Lung (tissue), 12 donors: ENCODE data around the gene A3GALT2. TPM values are rescaled to one million over a fixed set of nuclear protein-coding genes. Genes with fewer than 3 reads are reported as not detected.
A peak's percentile ranks its signal among the peaks of the same experiment; 100 is the strongest.

Experiments
- ATAC-seq: fragments of 200-7000 bp; cut with Tn5 transposase; one replicate; pipeline ENCODE4 v1.9.1; 2020; ENCODE audit warnings: moderate number of reproducible peaks; ENCODE audit not compliant: insufficient read depth, low FRiP score
- DNase-seq, 3 donors: peaks; one replicate each; pipeline ENCODE4 v3.0.0-alpha.2; 2013 to 2017
- H3K27ac ChIP-seq, 2 donors: one replicate each; pipeline ENCODE4 v1.5.1; 2013; ENCODE audit warnings: mild to moderate bottlenecking in 2 of 2, moderate library complexity in 2 of 2, control low read depth in 1 of 2, inconsistent platforms in 1 of 2, low read depth in 1 of 2, low read length in 1 of 2
- H3K27me3 ChIP-seq, 3 donors: one replicate each; pipeline ENCODE4 v1.5.1; 2013; ENCODE audit warnings: low read length in 2 of 3; ENCODE audit not compliant: control insufficient read depth in 3 of 3, insufficient read depth in 3 of 3
- H3K36me3 ChIP-seq, 4 donors: one replicate each; pipeline ENCODE4 v1.5.1; 2013; ENCODE audit warnings: low read length in 4 of 4, mild to moderate bottlenecking in 1 of 4, moderate library complexity in 1 of 4; ENCODE audit not compliant: control insufficient read depth in 4 of 4, insufficient read depth in 4 of 4
- H3K4me1 ChIP-seq, 5 donors: one replicate each; pipeline ENCODE4 v1.5.1; 2013; ENCODE audit warnings: low read length in 5 of 5, mild to moderate bottlenecking in 2 of 5, moderate library complexity in 1 of 5; ENCODE audit not compliant: control insufficient read depth in 5 of 5, insufficient read depth in 5 of 5
- H3K4me3 ChIP-seq: one replicate; pipeline ENCODE4 v1.5.1; 2013; ENCODE audit warnings: mild to moderate bottlenecking, control low read depth, moderate library complexity
- H3K9ac ChIP-seq, 2 donors: one replicate each; pipeline ENCODE4 v1.5.1; 2013; ENCODE audit warnings: low read length in 2 of 2, control low read depth in 1 of 2; ENCODE audit not compliant: insufficient read depth in 1 of 2
- H3K9me3 ChIP-seq, 4 donors: one replicate each; pipeline ENCODE4 v1.5.1; 2013; ENCODE audit warnings: low read length in 3 of 4, mild to moderate bottlenecking in 1 of 4, moderate library complexity in 1 of 4; ENCODE audit not compliant: control insufficient read depth in 4 of 4, insufficient read depth in 3 of 4
- CTCF ChIP-seq: IDR thresholded peaks from 2 replicates; pipeline ENCODE4 v1.5.1; 2012; ENCODE audit warnings: mild to moderate bottlenecking; ENCODE audit errors: control extremely low read depth, extremely low read depth
- WGBS, 2 donors: extraction: QIAGEN DNeasy Blood & Tissue Kit; methylation state at CpG; one replicate each; pipeline ENCODE4 v1.1.7; 2013; 5-methylcytosine and 5-hydroxymethylcytosine counted together
- polyA plus RNA-seq, 2 donors: library from polyadenylated mRNA; stranded (reverse); fragments of 200-250 nt; gene quantifications; one replicate each; pipeline ENCODE4 v1.2.1, GENCODE V29; 2013
- total RNA-seq, 2 donors: library from RNA; depleted of rRNA in 1 of 2; stranded (reverse); fragments of >200 nt in 1 of 2; gene quantifications; one replicate each; pipeline ENCODE4 v1.2.1, GENCODE V29; 2014 to 2021
- donor health status: control.
- donor health status: control.
- donor health status: Bipolar disorder and iron deficiency.
- donor health status: healthy.
- donor health status: DM: yes; HTN: yes; CAD: no.

The A3GALT2 gene
- total and polyA plus RNA-seq, 4 donors, result 0.07 to 0.28 TPM; not detected in 2

DNA sequence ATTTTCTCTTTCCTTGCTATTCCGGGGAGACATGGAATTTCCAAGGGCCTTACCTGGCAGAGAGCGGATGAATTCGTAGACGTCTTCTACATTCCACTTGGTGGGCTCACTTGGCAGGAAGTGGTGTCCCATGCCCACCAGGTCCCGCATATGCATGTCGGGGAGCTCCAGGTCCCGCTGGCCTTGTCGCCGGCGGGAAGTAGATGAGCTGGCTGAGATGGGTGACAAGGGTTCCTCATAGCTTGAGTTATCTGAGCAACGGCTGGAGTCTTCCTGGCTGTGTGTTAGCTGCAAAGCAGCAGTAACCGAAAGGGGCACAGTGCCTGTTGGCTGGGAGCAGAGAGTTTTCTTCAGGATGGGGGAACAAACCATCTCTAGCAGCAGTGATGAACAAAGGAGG is 7.9 kb upstream of the A3GALT2 start:
- Histone ChIP-seq H3K9ac (no peak overlapping the region), H3K36me3 (peaks cover 60 to 83% (median 74%) of the 10 kb centered on the region in 4 donors), H3K27ac (no peak overlapping the region), H3K27me3 (no peaks in the 10 kb centered on the region), H3K4me1 (peaks cover 0 to 25% (median 0%) of the 10 kb centered on the region in 5 donors), H3K4me3 (no peak overlapping the region), H3K9me3 (no peaks in the 10 kb centered on the region)
- ATAC-seq, result no peak
- no peak for DNase-seq
- TF ChIP-seq CTCF, result no peak
- WGBS, 2 donors, result 93 to 95% methylated on average over 12 of the region's 12 CpGs

- peaks cover 0 to 20% (median 0%) of the 10 kb centered on the region in 5 donors for H3K4me1 ChIP-seq
- H3K9me3 ChIP-seq, result no peaks in the 10 kb centered on the region
- peak overlapping the region in 1 of 2 donors; percentile 62 for H3K27ac ChIP-seq
- no peak overlapping the region for H3K9ac ChIP-seq
- H3K4me3 ChIP-seq, result no peak overlapping the region
- ATAC-seq, result peak; percentile 50
- peaks cover 69 to 87% (median 76%) of the 10 kb centered on the region in 4 donors for H3K36me3 ChIP-seq
- TF ChIP-seq CTCF, result no peak
- WGBS, 2 donors, result 48 to 52% methylated on average over 9 of the region's 9 CpGs
- H3K27me3 ChIP-seq, result no peaks in the 10 kb centered on the region
- DNase-seq, result peak in 1 of 3 donors; percentile 74
Observed at GRCh38 chr1:33327587-33328325, 6.9 kb upstream of the A3GALT2 start.

- DNase-seq (no peak), ATAC-seq (no peak)
- WGBS, 2 donors, result 37 to 64% methylated on average over 9 of the region's 9 CpGs
- peaks cover 67 to 80% (median 71%) of the 10 kb centered on the region in 4 donors for H3K36me3 ChIP-seq
- H3K4me3 ChIP-seq, result no peak overlapping the region
- no peak overlapping the region for H3K9ac ChIP-seq
- H3K27ac ChIP-seq, result peak overlapping the region; percentile 46 to 59
- H3K9me3 ChIP-seq, result no peaks in the 10 kb centered on the region
- no peak for TF ChIP-seq CTCF
- peaks cover 0 to 12% (median 0%) of the 10 kb centered on the region in 5 donors for H3K4me1 ChIP-seq
- no peaks in the 10 kb centered on the region for H3K27me3 ChIP-seq
Observed at GRCh38 chr1:33326785-33327184, 5.9 kb upstream of the A3GALT2 start.
